ENCODE data around the gene RPH3AL.

DNA sequence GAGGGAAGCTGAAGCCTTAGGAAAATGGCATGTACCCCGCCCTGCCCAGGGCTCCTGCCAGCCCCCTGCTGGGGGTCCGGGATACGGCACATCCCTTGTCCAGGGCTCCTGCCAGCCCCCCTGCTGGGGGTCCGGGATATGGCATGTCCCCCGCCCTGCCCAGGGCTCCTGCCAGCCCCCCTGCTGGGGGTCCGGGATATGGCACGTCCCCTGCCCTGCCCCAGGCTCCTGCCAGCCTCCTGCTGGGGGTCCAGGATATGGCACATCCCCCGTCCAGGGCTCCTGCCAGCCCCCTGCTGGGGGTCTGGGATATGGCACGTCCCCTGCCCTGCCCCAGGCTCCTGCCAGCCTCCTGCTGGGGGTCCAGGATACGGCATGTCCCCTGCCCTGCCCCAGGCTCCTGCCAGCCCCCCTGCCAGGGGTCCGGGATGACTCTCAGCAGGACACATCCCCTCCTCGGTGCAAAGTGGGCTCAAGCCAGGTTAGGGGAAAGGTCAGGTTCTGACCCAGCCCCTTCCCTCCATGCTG lies 43.2 kb downstream of the RPH3AL start:
- TF ChIP-seq NFIC (IDR thresholded peaks at IDR 0.05) (no peak), YY1 (IDR thresholded peaks at IDR 0.05; ENCODE audit: low read depth) (no peak), EP300 (IDR thresholded peaks at IDR 0.05; ENCODE audit: borderline replicate concordance) (no peak), TEAD4 (IDR thresholded peaks at IDR 0.05) (no peak), TAF1 (IDR thresholded peaks at IDR 0.05; ENCODE audit: low read depth) (no peak), ZBTB7A (IDR thresholded peaks at IDR 0.05; ENCODE audit: low read depth) (no peak), RAD21 (IDR thresholded peaks at IDR 0.05; ENCODE audit: low read depth) (no peak), FOXM1 (IDR thresholded peaks at IDR 0.05; ENCODE audit: borderline replicate concordance, low read depth) (no peak), CEBPB (IDR thresholded peaks at IDR 0.05) (no peak), CREB1 (IDR thresholded peaks at IDR 0.05; ENCODE audit: low read depth) (no peak), EGR1 (IDR thresholded peaks at IDR 0.05) (no peak)
- TF ChIP-seq, protein P1, sequence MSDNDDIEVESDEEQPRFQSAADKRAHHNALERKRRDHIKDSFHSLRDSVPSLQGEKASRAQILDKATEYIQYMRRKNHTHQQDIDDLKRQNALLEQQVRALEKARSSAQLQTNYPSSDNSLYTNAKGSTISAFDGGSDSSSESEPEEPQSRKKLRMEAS (IDR thresholded peaks at IDR 0.05): no peak
- TF ChIP-seq, protein P2, sequence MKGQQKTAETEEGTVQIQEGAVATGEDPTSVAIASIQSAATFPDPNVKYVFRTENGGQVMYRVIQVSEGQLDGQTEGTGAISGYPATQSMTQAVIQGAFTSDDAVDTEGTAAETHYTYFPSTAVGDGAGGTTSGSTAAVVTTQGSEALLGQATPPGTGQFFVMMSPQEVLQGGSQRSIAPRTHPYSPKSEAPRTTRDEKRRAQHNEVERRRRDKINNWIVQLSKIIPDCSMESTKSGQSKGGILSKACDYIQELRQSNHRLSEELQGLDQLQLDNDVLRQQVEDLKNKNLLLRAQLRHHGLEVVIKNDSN (IDR thresholded peaks at IDR 0.05): no peak

Measured in Ishikawa (cell line).